ENCODE results near the gene SRSF6.

DNA sequence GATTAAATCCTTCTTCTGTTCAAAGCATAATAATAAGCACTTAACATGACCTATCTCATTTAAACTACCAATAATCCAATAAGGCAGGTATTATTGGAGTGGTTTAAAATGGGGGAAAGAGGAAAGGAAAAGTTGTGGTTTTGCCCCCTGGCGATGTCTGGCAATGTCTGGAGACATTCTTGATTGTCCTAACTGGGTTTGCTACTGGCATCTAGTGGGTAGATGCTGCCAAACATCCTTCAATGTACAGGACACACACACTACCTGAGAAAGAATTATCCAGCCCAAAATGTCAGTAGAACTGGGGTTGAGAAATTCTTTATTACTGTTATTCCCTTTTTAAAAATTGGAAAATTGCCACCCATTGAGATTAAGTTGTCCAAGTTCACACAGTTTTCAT is 25.2 kb upstream of the SRSF6 start:
- TF ChIP-seq, protein P1, sequence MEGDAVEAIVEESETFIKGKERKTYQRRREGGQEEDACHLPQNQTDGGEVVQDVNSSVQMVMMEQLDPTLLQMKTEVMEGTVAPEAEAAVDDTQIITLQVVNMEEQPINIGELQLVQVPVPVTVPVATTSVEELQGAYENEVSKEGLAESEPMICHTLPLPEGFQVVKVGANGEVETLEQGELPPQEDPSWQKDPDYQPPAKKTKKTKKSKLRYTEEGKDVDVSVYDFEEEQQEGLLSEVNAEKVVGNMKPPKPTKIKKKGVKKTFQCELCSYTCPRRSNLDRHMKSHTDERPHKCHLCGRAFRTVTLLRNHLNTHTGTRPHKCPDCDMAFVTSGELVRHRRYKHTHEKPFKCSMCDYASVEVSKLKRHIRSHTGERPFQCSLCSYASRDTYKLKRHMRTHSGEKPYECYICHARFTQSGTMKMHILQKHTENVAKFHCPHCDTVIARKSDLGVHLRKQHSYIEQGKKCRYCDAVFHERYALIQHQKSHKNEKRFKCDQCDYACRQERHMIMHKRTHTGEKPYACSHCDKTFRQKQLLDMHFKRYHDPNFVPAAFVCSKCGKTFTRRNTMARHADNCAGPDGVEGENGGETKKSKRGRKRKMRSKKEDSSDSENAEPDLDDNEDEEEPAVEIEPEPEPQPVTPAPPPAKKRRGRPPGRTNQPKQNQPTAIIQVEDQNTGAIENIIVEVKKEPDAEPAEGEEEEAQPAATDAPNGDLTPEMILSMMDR (IDR thresholded peaks at IDR 0.05; ENCODE audit: poor library complexity, severe bottlenecking), result no peak
- TF ChIP-seq EZH2 (IDR thresholded peaks at IDR 0.05; ENCODE audit: borderline replicate concordance, insufficient read depth, low read length, poor library complexity, severe bottlenecking) (no peak), EP300 (conservative IDR thresholded peaks at IDR 0.05; ENCODE audit: poor library complexity, severe bottlenecking) (no peak), POLR2AphosphoS5 (IDR thresholded peaks at IDR 0.05) (no peak), TAF1 (IDR thresholded peaks at IDR 0.05; ENCODE audit: low read depth) (no peak)
- TF ChIP-seq, protein P2, sequence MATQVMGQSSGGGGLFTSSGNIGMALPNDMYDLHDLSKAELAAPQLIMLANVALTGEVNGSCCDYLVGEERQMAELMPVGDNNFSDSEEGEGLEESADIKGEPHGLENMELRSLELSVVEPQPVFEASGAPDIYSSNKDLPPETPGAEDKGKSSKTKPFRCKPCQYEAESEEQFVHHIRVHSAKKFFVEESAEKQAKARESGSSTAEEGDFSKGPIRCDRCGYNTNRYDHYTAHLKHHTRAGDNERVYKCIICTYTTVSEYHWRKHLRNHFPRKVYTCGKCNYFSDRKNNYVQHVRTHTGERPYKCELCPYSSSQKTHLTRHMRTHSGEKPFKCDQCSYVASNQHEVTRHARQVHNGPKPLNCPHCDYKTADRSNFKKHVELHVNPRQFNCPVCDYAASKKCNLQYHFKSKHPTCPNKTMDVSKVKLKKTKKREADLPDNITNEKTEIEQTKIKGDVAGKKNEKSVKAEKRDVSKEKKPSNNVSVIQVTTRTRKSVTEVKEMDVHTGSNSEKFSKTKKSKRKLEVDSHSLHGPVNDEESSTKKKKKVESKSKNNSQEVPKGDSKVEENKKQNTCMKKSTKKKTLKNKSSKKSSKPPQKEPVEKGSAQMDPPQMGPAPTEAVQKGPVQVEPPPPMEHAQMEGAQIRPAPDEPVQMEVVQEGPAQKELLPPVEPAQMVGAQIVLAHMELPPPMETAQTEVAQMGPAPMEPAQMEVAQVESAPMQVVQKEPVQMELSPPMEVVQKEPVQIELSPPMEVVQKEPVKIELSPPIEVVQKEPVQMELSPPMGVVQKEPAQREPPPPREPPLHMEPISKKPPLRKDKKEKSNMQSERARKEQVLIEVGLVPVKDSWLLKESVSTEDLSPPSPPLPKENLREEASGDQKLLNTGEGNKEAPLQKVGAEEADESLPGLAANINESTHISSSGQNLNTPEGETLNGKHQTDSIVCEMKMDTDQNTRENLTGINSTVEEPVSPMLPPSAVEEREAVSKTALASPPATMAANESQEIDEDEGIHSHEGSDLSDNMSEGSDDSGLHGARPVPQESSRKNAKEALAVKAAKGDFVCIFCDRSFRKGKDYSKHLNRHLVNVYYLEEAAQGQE (IDR thresholded peaks at IDR 0.05; ENCODE audit: borderline replicate concordance), result no peak
